Activated T-cell treated with anti-CD3 and anti-CD28 coated beads, Interleukin-2, amount 50 U/mL, for 1 hour (primary cell): ENCODE measurements around the gene TAOK1.
"Not testable (repeated sequence)": the region's sequence is repeated elsewhere in the genome, so short reads cannot be mapped to it uniquely, and the experiment has no call there.

Experiments used
- DNase-seq: peaks from one replicate; pipeline ENCODE4 v3.0.0-alpha.2; 2020

Gene TAOK1

DNA sequence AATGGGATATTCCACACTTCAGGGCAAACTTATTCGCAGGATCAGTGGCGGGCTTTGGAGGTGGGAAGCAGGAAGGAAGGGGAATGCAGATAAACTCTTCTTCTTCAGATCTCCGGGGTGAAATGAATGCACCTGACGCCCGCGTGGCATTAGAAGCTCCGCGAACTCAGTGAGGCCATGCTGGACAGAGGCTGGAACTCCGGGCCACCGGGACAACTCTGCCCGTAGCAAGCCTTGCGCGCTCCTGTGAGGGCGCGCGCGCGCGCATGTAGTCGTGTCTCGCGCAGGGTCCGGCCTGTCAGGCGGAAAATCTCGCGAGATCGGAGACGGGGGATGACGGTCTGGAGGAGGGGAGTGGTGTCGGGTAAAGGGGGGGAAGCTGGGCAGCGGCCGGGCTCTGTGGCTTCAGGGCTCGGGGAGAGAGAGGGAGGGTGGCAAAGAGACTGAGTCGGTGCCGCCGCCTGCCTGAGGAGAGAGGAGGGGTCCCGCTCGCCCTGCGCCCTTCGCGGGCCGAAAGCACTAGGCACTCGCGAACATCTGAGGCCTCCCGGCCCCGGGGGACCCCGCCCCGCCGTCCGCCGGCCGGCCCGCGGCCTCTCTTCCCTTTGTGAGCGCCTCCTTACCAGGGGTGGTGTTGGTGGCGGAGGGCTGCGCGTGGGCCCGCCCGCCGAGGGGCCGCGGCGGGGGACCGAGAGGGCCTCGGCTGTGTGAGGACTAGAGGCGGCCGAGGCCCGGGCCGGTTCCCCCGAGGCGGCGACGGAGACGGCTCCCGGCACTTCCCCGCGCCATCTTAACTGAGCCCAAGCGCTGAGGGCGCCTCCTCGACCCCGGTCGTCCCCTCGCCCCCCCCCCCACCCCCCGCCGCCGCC, at the start of gene TAOK1:
Gene TAOK1 (plus strand): TSS at position 382 of the 869 bp plus-strand sequence. CDS start 61,186 bp downstream, outside the sequence.
- DNase-seq, result peak; percentile 95

DNA sequence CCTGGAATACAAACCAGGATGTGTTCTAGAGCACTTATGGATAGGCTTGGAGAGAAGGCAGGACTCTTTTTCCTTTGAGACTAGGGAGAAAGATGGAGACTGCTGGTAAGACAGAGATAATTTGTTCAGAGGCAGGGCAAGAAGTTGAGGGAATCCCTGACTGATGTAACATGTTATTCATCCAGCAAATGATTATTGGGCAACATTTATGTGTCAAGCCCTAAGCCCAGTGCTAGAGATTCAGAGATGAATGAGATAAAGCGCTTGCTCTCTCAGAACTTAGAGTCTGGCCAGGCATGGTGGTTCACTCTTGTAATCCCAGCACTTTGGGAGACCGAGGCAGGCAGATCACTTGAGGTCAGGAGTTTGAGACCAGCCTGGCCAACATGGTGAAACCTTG, 48.4 kb upstream of the TAOK1 start:
- no peak for DNase-seq

DNA sequence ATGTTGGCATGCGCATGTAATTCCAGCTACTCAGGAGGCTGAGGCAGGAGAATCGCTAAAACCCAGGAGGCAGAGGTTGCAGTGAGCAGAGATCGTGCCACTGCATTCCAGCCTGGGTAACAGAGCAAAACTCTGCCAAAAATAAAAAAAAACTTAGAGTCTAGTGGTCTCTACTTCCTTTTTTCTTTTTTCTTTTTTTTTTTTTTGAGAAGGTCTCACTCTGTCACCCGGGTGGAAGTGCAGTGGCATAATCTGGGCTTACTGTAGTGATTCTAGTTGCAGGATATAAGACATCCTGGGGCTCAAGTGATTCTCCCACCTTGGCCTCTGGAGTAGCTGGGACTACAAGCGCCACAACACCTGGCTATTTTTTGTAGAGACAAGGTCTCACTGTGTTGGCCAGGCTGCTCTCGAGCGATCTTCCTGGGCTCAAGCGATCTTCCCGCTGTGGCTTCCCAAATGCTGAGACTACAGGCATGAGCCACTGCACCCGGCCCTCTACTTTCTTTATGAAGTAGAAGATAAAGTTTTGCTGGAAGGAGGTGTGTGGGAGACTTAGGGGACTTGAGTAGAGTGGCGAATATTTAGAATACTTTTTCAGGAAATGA, 47.9 kb upstream of the TAOK1 start:
- DNase-seq, result no peak

DNA sequence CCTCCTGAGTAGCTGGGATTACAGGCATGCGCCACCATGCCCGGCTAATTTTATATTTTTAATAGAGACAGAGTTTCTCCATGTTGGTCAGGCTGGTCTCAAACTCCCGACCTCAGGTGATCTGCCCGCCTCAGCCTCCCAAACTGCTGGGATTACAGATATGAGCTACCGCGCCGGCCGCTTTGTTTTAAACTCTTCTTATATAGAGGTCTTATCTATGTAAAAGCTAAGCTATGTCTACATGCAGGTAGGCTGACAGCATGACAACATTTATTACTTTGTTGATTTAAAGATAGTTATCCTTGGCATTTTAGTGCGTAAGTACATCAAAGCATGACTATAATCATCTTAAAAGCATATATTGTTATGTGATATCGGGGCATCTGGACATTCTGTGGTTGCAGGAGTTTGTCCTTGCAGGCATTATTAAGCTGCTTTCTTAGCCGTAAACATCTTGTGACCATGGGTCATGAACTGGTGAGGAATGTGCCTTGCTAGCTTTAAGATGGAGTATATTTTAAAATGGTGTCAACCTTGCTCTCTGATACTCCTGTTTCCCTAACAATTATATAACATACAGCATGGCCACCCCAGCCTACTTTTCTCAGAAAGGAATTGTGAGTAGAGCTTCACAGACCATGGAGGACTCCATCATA, 45.8 kb upstream of the TAOK1 start:
- DNase-seq, result no peak

DNA sequence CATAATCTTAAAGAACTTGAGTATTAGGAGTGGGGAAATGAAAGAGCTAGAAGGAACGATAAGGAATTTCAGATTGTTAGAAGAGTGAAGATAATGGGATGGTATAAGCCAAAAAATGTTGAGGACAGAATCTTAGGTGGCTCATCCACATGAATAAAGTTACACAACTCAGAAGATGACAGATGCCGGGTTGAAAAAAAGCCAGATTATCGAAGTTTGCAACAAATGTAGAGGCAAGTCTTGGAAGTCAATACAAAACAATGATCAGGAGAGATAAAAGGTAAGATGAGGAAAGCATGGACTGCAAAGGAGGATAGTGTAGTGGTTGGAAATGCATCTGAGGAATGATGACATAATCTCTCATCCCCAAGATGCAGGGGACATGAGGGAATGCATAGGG, 45.1 kb upstream of the TAOK1 start:
- DNase-seq, result no peak

DNA sequence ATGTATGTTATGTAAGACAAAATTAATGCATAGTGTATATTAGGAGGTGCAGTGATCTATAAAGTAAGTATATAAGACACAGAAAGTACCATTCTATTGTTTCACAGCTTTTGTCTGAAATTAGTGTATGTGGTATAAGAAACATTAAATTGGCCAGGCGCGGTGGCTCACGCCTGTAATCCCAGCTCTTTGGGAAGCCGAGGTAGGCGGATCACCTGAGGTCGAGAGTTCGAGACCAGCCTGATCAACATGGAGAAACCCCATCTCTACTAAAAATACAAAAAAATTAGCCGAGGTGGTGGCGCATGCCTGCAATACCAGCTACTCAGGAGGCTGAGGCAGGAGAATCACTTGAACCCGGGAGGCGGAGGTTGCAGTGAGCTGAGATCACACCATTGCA, 44.7 kb upstream of the TAOK1 start:
- DNase-seq, result not testable (repeated sequence)

DNA sequence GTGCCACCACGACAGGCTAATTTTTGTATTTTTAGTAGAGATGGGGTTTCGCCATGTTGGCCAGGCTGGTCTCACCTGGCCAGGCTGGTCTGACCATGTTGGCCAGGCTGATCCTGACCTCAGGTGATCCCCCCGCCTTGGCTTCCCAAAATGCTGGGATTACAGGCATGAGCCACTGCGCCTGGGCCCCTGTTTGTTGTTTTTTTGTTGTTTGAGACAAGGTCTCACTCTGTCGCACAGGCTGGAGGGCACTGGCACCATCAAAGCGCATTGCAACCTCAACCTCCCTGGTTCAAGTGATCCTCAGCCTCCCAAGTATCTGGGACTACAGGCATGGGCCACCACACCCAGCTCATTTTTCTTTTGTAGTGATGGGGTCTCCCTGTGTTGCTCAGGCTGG, 43.7 kb upstream of the TAOK1 start:
- no peak for DNase-seq

DNA sequence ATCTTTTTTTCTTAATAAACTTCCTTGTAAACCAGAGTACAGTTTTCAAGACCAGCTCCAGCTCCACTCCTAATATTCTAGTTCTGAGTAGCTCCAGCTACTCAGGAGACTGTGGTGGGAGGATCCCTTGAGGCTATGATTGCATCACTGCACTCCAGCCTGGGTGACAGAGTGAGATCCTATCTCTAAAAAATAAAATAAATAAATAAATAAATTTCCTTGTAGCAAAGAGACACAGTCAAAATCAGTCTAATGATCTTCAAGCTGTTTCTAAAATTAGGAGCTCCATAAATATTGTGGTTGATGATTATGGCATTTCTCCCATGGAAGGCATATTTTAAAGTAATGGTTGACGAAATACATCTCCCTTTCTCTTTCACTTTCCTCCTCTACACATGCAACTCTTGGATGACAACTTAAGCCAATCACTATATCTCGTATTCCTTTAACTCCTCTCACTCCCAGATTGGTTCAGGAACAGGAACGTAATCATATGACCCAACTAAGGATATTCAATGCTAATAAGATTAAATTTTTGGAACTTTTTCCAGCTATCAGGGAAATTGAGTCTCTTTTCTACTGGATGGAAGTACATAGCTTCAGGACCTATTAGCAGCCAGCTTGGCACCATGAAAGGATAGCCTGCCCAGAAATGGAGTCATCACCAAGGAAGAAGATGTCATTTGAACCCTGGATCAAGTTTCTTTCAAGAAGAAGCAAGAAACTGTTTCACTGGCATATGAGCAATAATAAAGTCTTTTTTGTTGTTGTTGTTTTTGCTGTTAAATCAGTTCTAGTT, 42.1 kb upstream of the TAOK1 start:
- no peak for DNase-seq

DNA sequence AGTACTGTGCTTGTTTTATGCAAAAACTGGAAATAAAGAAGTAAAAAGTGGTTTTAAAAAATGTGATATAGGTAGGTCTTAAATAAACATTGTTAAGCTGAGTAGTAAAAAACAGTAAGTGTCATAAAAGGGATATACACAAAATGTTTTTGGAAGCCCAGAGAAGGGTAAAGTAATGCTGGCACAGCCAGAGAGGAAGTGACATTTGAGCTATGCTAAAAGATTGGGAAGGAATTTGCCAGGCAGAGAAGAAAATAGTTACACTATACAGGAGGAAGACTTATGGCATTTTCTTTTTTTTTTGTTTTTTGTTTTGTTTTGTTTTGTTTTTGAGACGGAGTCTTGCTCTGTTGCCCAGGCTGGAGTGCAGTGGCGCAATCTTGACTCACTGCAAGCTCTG, 40.8 kb upstream of the TAOK1 start:
- DNase-seq, result no peak

DNA sequence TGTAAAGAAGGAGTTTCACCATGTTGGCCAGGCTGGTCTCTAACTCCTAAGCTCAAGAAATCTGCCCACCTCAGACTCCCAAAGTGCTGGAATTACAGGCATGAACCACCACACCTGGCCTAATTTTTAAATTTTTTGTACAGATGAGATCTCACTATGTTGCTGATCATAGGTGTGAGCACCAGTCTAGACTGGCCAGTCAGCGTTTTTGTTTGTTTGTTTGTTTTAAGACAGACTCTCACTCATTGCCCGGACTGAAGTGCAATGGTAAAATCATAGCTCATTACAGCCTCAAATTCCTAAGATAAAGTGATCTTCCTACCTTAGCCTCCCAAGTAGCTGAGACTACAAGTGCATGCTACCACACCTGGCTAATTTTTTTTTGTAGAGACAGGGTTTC, 38.0 kb upstream of the TAOK1 start:
- no peak for DNase-seq

DNA sequence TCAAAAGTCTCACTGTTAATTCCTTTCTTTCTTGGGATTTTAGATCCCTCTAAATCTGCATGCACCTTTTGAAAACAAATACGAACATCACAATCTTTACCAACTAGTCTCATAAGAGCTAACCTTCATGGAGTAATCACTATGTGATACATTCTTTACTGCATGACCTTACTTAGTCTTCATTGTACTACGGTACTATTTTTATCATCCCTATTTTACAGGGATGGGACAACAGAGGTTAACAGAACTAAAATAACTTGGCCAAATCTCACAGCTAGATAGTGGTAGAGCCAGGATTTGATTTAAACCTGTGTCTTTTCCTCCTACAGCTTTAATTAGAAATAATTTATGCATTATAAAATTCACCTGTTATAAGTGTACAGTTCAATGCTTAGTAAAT, 32.9 kb upstream of the TAOK1 start:
- DNase-seq, result no peak

DNA sequence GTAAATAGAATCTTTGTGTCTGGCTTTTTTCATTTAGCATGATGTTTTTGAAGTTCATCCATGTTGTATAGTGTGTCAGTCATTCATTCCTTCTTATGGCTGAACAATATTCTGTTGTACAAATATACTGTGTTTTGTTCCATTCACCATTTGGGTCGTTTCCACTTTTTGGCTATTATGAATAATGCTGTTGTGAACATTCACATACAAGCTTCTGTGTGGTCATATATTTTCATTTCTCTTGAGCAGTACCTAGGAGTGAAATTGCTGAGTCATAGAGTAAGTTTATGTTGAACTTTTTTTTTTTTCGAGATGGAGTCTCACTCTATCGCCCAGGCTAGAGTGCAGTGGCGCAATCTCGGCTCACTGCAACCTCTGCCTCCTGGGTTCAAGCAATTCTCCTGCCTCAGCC, 32.3 kb upstream of the TAOK1 start:
- DNase-seq, result no peak

DNA sequence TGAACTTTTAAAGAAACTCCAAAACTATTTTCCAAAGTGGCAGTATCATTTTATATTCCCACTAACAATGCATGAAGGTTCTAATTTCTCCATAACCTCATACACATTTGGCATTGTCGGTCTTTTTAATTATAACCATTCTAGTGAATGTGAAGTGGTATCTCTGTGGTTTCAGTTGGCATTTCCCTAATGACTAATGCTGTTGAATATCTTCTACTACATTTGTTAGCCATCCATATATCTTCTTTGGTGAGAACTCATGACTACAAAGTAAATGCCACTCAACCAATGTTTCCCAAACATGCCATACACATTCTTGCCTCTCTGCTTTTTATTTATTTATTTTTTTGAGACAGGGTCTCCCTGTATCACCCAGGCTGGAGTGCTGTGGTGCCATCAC, 31.7 kb upstream of the TAOK1 start:
- DNase-seq, result no peak

DNA sequence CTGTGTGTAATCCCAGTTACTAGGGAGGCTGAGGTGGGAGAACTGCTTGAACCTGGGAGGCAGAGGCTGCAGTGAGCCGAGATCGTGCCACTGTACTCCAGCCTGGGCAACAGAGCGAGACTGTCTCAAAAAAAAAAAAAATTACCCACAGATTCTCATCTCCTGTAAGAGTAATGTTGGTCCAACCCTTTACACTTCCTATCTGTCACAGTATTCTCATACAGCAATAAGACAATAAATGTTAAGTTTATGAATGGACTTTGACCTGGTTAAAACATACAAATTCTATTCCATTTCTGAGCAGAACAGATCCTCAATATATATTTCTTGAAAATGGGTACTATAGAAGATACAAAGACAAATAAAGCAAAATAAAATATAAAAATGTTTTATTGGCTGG, 30.4 kb upstream of the TAOK1 start:
- no peak for DNase-seq

DNA sequence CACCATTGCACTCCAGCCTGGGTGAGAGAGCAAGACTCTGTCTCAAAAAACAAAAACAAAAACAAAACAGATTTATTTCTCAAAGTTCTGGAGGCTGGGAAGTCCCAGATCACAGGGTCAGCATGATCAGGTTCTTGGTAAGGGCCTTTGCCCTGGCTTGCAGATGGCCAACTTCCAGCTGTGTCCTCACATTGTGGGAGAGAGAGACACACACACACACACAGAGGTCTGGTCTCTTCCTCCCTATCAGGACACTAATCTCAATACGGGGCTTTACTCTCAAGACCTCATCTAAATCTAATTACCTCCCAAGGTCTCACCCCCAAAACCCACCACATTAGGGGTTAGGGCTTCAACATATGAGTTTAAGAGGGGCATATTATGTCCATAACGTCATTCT, 26.4 kb upstream of the TAOK1 start:
- no peak for DNase-seq

DNA sequence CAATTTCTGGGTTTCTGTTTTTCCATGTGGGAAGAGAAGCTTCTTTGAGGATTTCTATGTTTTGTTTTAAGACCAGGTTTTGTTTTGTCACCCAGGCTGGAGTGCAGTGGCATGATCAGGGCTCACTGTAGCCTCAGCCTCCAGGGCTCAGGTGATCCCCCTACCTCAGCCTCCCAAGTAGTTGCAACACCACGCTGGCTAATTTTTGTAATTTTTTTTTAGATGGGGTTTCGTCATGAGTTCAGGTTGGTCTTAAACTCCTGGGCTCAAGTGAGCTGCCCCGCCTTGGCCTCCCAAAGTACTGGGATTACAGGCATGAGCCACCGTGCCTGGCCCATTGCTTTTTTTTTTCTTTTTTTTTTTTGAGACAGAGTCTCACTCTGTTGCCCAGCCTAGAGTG, 25.5 kb upstream of the TAOK1 start:
- no peak for DNase-seq

DNA sequence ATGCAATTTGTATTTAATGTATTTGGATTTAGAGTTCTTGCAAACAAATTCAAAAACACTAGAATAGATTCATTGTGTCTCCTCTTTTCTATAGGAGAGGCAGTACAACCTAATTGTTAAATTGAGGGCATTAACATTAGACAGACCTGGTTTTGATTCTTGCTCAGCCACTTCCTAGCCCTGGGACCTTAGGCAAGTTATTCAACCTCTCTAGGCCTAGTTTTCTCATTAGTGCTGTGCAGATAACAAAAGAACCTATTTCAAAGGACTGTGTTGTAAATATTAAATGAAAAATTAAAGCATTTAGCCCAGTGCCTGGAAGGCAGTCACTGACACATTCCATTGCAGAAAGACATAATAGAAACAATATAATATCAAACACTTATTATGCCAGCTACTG, 22.0 kb upstream of the TAOK1 start:
- no peak for DNase-seq

DNA sequence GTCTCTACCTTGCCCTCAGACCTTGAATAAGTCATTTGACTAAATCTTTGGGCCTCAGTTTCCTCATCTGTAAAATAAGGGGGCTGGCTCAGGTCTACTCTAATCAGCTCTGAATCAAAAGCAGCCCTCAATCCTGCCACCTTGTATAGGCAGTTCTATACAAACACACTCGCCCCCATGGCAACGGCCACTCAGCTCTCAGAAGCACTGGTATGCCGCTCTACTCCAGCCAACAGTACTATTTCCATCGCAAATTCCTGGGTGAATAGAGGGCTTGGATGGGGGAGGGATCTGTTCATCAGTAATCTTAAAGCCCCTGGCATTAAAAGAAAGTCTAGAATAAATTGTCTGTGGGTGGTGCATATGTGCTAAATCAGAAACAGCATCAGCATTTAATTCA, 21.2 kb upstream of the TAOK1 start:
- no peak for DNase-seq

DNA sequence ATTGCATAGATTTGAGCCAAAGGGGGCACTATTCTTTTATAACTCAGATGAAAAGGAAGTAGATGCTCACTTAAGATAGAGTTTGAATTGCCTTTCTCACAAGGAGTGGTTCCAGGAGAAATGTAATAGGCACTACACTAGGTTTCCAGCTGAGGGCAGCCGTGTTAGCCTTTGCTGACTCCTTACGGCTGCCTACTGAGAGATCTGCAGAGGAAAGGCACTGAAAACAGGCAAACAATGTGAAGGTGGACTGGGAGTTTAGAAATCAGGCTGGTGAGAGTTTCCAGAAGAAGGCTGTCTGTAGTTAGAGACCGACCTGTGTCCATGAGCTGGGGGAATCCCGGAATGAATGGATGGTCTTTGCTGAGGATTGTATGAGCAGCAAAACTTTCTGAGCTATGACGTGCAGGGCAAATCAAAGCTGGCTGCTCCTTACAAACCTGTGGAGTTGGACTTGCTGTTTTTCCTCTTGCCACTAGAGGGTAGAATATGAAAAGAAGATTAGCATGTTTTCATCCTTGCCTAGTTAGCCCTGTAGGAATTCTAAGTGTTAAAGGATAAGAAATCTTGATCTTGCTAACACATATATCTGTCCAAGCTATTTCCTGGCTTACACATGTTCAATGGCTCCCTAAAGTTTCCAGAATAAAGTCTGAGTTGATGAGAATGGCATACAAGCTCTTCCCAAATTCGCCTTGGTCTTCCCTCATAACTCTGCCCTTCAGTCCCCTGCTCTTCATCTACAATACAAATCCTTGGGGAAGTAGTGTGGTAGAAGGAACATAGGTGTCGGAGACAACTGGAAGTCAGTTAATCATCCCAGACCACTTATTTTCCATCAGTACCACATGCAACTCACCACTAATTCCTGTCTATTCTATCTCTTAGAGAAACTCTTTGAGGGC, 20.1 kb upstream of the TAOK1 start:
- peak; percentile 66 for DNase-seq

DNA sequence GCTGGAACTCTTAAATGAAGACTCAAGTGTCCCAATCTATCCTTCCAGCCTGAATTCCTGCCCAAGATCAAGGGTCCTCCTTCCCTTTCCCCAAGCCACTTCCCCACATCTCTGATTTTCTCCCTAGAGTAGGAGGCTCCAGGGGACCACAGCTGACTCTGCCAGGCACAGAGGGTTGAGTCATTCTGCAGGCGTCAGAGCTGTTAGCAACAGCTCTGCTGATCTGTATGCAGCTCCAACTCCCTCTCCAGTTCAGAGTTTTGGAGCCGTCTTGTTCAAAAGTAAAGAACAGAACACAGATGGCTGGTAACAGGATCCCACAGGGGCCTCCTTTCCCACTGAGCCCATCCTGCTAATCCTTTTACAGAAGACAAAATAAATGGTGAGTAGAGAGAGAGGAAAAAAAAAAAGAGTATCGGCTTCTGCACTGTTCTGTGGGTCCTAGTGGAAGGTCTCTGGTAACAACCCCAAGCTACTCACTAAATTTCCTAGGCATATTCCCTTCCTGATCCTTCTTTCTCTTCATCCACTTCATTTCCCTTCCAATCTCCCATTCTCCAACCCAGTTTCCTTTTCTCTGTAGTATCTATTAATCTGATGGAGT, 13.4 kb upstream of the TAOK1 start:
- no peak for DNase-seq

DNA sequence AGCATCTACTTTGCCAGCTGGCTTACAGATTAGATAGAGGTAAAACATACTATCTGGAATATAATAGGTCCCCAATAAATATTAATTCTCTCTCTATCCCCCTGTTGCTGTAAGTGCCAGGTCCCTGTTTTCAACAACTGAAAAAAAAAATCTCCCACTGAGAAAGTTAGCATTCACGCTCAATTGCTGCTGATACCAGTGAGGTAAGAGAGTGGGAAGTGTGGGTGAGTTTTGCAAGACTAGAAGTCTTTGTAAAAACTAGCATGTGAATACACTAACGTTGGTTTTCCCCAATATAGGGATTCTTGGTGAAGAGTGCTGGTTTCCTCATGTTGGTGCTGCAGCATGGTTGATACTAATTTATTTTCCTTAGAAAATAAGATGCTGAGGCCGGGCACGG, 11.7 kb upstream of the TAOK1 start:
- DNase-seq, result no peak
